T follicular helper cell (primary cell): ENCODE data around the gene PGF.
A peak's percentile ranks its signal among the peaks of the same experiment; 100 is the strongest.
"Not testable (repeated sequence)": the region's sequence is repeated elsewhere in the genome, so short reads cannot be mapped to it uniquely, and the experiment has no call there.

Source experiments
- DNase-seq: peaks from one replicate; pipeline ENCODE4 v3.0.0-alpha.2; 2020; ENCODE audit warnings: low read depth
- total RNA-seq, 2 experiments: gene quantifications; one replicate each; lab custom pipeline; 2026; lab: John Stamatoyannopoulos, UW

PGF gene
- 0.04 to 0.06 reads per million in 2 experiments for total RNA-seq

- DNase-seq: no peak
Observed at GRCh38 chr14:74955229-74956026, at the start of gene PGF. PGF (minus strand) TSS chr14:74955597; CDS start chr14:74955242, 355 bp downstream.

GRCh38 chr14:75003250-75004027, 48.0 kb upstream of the PGF start:
- DNase-seq: no peak

DNA sequence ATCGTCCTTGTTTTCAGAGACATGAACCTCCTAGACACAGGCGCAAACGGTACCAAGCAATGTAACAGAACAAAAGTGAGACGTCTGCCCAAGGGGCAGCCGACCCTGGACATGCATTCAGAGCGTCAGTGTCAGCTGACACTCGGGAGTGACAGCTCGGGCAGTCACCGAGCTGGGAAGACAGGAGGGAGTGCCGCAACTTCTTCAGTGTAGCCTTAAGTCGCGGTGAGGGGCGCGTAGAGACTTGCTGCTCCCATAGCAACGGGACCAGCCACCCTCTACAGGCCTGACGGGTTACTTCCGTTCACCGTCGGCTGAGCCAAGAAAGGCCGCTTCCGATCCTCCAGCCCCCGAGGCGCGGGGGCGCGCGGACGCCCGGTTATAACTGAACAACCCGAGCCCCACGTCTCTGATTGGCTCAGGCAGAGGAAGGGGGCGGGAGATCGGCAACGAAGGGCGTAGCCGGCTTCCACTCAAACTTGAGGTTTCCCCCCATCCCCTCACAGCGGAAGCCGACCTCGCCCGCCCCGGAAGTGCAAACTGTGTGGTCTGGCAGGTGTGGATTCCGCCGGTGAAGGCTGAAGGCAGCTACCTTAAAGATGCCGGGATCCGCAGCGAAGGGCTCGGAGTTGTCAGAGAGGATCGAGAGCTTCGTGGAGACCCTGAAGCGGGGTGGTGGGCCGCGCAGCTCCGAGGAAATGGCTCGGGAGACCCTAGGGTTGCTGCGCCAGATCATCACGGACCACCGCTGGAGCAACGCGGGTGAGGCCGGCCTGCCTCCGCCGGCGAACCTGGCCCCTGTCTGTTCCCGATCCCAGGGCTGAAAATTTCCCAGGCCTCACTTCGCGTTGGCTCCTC, 47.2 kb upstream of the PGF start, which contains the start of gene EIF2B2:
TSS of gene EIF2B2 (plus strand) at position 530 of the 858 bp plus-strand sequence. CDS start at position 600, 70 bp downstream.
- peak; percentile 98 for DNase-seq

DNA sequence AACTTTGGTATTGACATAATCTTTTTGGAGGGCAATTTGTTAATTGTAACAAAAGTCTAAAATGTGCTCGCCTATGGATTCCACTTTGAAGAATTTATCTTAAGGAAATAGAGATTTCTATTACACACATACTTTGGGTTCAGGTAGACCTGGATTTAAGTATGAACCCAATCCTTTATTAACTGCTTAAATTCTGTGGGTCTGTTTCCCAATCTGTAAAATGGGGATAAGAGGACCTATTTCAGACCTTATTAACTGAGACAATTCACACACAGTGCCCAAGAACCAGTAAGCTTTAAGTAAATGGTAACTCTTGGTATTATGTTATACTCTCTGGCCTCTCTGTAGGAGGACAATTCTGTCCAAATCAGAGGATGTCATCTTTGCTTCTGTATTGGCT, 46.5 kb upstream of the PGF start:
- DNase-seq: no peak

DNA sequence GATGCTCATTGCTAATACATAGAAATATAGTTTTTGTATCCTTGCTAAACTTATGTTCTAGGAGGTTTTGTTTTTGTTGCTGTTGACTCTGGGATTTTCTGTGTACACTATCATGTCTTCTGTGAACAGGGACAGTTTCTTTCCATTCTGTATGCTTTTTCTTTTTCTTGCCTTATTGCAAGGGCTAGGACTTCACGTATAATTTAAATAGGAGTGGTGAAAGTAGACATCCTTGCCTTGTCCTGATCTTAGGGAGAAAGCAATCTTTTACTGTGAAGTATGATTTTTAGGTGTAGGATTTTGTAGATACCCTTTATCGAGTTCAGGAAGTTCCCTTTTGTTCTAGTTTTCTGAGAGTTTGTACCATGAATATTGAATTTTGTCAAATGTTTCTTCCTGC, 45.9 kb upstream of the PGF start:
- DNase-seq: no peak

- DNase-seq: not testable (repeated sequence)
Observed at GRCh38 chr14:74995781-74996180, 40.4 kb upstream of the PGF start.

DNA sequence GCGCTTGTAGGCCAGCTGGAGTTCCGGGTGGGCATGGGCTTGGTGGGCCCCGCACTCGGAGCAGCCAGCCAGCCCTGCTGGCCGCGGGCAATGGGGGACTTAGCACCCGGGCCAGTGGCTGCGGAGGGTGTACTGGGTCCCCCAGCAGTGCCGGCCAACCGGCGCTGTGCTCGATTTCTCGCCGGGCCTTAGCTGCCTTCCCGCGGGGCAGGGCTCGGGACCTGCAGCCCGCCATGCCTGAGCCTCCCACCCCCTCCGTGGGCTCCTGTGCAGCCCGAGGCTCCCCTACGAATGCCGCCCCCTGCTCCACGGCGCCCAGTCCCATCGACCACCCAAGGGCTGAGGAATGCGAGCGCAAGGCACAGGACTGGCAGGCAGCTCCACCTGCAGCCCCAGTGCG, 38.8 kb upstream of the PGF start:
- DNase-seq: not testable (repeated sequence)

GRCh38 chr14:74988993-74989392, 33.6 kb upstream of the PGF start:
- DNase-seq: no peak

GRCh38 chr14:74988131-74988530, 32.7 kb upstream of the PGF start:
- DNase-seq: no peak

- no peak for DNase-seq
Observed at GRCh38 chr14:74985806-74986205, 30.4 kb upstream of the PGF start.

- no peak for DNase-seq
Observed at GRCh38 chr14:74985028-74985310, 29.6 kb upstream of the PGF start.

- no peak for DNase-seq
Observed at GRCh38 chr14:74984236-74985027, 29.0 kb upstream of the PGF start.

DNA sequence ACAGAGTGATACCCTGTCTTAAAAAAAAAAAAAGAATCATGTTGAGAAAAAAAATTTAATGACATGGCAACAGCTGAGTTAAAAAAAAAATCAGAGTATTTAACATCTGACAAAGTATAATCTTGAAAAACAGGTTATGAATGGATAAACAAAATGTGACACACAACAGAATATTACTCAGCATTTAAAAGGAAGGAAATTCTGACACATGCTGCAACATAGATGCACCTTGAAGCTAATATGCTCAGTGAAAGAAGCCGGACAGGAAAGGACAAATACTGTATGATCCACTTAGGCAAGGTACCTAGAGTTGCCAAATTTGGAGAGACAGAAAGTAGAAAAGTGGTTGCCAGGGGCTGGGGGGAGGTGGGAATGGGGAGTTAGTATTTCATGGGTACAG, 27.9 kb upstream of the PGF start:
- DNase-seq: no peak

DNA sequence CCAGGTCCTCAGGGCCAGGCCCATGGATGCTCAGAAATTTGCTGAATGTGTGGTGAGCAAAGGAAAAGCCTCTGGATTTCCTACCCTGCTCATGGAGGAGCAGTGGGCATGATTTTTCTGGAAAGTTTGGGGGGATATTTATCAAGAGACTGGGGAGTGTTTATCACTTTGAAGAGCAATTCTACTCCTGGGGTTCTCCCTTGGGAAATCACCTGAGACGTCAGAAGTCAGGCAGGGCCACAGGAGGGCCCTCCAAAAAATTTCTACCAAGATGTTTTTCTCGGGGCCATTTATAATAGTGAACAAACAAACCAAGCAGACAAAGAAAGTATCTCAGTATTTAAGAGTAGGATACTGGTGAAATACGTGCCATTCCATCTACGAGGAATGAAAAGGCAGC, 27.3 kb upstream of the PGF start:
- no peak for DNase-seq

GRCh38 chr14:74981833-74982232, 26.4 kb upstream of the PGF start:
- no peak for DNase-seq

DNA sequence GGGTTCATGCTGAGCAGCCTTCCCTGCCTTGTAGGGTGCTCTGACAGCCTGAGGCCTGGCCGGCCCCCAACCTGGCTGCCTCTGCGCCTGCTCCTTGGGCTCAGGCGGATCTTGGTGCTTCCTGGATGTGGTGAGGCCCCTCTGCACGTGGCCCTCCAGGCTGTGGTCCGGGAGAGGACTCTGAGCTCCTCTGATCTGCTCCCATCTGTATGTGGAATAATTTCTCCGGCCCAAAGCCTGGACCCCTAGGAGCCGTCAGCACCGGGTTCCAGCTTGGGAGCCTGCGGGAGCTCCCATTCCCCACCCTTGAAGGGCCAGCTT, 26.0 kb upstream of the PGF start:
- no peak for DNase-seq

- DNase-seq: no peak
Observed at GRCh38 chr14:74980731-74981461, 25.5 kb upstream of the PGF start.

DNA sequence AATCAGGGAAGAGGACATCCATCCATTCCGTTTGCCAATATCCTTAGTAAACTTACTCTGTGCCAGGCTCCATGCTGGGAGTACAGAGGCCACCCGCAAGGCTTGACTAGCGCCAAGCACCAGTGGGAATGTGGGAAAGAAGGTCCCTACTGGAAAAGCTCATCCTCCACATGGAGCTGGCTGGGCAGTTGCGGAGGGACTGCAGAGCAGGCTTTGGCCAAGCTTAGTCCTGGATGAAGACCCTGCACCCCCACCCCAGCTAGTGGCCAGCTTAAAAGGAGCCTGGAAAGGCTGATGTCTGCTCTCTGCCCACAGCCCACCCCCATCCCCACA, 25.0 kb upstream of the PGF start:
- DNase-seq: no peak

- no peak for DNase-seq
Observed at GRCh38 chr14:74979442-74980397, 24.3 kb upstream of the PGF start.

DNA sequence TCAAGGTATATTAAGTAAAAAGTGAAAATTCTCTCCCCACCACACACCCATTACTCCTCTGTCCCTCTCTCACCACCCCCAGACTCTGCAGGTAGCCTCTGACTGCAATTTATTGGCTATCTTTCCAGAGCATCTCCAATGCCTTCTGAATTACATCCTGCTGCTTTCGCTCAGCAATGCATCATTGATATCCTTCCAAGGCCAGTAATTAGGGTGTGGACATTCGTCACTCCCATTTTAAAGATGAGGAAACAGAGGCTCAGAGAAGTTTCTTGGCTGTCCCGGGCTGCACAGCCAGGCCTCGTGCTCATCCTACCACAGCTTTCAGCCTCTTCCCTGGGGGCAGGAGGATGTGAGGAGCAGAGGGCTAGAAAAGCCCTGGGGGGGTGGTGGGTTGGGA, 23.6 kb upstream of the PGF start:
- no peak for DNase-seq
